GM06990 (cell line): ENCODE measurements around the gene RAB15.

ENCODE experiments used
- DNase-seq: peaks from one replicate; pipeline ENCODE4 v3.0.0-alpha.2; 2011; ENCODE audit not compliant: insufficient read length; ENCODE audit errors: extremely low read depth
- H3K27me3 ChIP-seq: replicated peaks from 2 replicates; pipeline ENCODE4 v1.6.0; 2011; ENCODE audit warnings: low read length; ENCODE audit not compliant: control insufficient read depth, insufficient read depth
- H3K36me3 ChIP-seq: 2 replicates; pipeline ENCODE4 v1.5.1; 2011; ENCODE audit warnings: low read length; ENCODE audit not compliant: control insufficient read depth, insufficient read depth
- H3K4me3 ChIP-seq: replicated peaks from 2 replicates; pipeline ENCODE4 v1.5.1; 2011; ENCODE audit warnings: low read depth, mild to moderate bottlenecking, control low read depth, low read length
- TF ChIP-seq, protein P1 (sequence below): IDR thresholded peaks from 2 replicates; pipeline ENCODE4 v1.5.1; 2011; ENCODE audit warnings: low read length, control low read depth, mild to moderate bottlenecking, inconsistent platforms; ENCODE audit not compliant: insufficient read depth, poor library complexity, severe bottlenecking

Gene RAB15

DNA sequence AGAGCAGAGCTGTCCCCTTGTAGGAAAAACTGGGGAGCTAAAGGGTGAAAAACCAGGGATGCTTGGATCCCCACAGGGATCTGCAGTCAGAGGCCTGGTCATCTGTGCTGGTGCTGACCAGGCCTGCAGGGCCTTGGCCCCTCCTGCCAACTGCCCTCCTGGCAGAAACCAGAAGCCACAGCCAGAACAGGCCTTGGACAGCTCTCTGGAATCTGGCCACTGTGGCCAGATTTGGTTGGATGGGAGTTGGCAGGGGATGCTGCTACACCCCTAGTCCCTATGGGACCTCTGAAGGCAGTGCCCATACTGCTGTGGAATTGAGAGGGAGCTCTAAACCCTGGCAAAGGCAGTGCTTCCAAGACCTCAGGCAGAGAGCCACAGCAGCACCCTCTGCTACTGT, 20.4 kb downstream of the RAB15 start:
- no peaks in the 10 kb centered on the region for H3K27me3 ChIP-seq
- H3K4me3 ChIP-seq: no peak overlapping the region
- TF ChIP-seq, protein P1, sequence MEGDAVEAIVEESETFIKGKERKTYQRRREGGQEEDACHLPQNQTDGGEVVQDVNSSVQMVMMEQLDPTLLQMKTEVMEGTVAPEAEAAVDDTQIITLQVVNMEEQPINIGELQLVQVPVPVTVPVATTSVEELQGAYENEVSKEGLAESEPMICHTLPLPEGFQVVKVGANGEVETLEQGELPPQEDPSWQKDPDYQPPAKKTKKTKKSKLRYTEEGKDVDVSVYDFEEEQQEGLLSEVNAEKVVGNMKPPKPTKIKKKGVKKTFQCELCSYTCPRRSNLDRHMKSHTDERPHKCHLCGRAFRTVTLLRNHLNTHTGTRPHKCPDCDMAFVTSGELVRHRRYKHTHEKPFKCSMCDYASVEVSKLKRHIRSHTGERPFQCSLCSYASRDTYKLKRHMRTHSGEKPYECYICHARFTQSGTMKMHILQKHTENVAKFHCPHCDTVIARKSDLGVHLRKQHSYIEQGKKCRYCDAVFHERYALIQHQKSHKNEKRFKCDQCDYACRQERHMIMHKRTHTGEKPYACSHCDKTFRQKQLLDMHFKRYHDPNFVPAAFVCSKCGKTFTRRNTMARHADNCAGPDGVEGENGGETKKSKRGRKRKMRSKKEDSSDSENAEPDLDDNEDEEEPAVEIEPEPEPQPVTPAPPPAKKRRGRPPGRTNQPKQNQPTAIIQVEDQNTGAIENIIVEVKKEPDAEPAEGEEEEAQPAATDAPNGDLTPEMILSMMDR: no peak
- no peak for DNase-seq
- no peaks in the 10 kb centered on the region; the same call in 1 of the 2 replicates for H3K36me3 ChIP-seq

DNA sequence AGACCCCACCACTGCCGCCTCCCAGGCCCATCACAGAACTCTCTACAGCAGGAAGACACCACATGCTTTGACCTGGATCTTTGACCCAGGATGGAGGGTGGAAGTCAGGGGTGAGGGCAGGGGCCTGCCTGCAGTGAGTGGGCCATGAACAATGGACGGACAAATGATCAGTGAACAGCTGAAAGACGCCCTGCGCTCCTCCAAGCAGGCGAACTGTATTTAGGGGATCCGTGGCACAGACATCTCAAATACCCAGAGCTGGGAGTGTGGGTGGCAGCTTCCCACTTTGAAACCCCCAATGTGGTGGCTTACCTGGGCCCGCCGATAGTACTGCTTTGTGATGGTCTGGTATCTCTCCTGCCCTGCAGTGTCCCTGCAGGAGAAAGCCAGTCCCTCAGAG, 20.8 kb downstream of the RAB15 start:
- H3K27me3 ChIP-seq: no peaks in the 10 kb centered on the region
- H3K36me3 ChIP-seq: no peaks in the 10 kb centered on the region; the same call in 1 of the 2 replicates
- no peak for DNase-seq
- no peak overlapping the region for H3K4me3 ChIP-seq
- TF ChIP-seq, protein P1: no peak

GRCh38 chr14:64950889-64951288, 21.2 kb downstream of the RAB15 start:
- H3K27me3 ChIP-seq: no peaks in the 10 kb centered on the region
- no peak for DNase-seq
- H3K36me3 ChIP-seq: no peaks in the 10 kb centered on the region; the same call in 1 of the 2 replicates
- TF ChIP-seq, protein P1: no peak
- H3K4me3 ChIP-seq: no peak overlapping the region

DNA sequence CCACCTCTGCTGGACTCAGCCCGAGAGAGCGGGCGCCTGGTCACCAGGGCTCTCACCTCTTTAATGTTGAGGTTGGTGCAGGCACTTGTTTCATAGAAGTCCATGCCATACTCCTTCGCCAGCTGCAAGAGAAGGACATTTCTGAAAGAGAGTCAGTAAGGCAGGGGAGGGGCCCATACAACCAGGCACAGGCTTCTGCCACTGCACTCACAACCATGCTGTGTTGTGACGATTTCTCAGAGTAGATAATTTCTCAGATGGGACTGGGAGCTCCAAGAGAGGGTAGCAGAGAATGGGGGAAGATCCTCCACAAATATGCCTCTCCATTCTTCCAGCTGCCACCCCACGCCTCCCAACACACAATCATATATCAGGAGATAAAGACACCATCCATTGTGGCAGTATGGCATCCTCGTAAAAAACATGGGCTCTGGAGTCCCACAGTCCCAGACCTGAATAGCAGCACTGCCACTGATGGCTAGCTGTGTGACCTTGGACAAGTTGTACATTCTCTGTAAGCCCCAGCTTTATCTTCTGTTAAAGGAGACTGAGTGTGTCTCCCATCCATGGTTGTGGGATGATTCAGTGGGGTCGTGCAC, 23.4 kb downstream of the RAB15 start:
- no peak for DNase-seq
- no peaks in the 10 kb centered on the region; the same call in 1 of the 2 replicates for H3K36me3 ChIP-seq
- no peak overlapping the region for H3K4me3 ChIP-seq
- TF ChIP-seq, protein P1: no peak
- H3K27me3 ChIP-seq: no peaks in the 10 kb centered on the region

- H3K36me3 ChIP-seq: no peaks in the 10 kb centered on the region; the same call in 1 of the 2 replicates
- no peak for DNase-seq
- no peak overlapping the region for H3K4me3 ChIP-seq
- H3K27me3 ChIP-seq: no peaks in the 10 kb centered on the region
- TF ChIP-seq, protein P1: no peak
Observed at GRCh38 chr14:64947710-64948611, 24.2 kb downstream of the RAB15 start.
